Activated T-cell treated with anti-CD3 and anti-CD28 coated beads, Interleukin-2, amount 50 U/mL, for 4 hours (primary cell): ENCODE data around the gene FRRS1L. TPM values are rescaled to one million over a fixed set of nuclear protein-coding genes. Genes with fewer than 3 reads are reported as not detected.
A peak's percentile ranks its signal among the peaks of the same experiment; 100 is the strongest.

Source experiments
- ATAC-seq, 2 donors: fragments of 200-7000 bp; cut with Tn5 transposase; one replicate each; pipeline ENCODE4 v1.10.0; 2021
- DNase-seq: peaks from one replicate; pipeline ENCODE4 v3.0.0-alpha.2; 2020
- H3K27me3 Mint-ChIP-seq: one replicate; pipeline ENCODE4 v1.8.0; 2021; ENCODE audit warnings: low read depth, mixed read lengths
- H3K36me3 Mint-ChIP-seq: one replicate; pipeline ENCODE4 v1.8.0; 2022; ENCODE audit warnings: mixed read lengths; ENCODE audit not compliant: insufficient read depth
- H3K4me1 Mint-ChIP-seq: one replicate; pipeline ENCODE4 v1.8.0; 2021; ENCODE audit warnings: low read depth, mixed read lengths
- H3K4me3 Mint-ChIP-seq: one replicate; pipeline ENCODE4 v1.8.0; 2021; ENCODE audit warnings: mild to moderate bottlenecking, moderate library complexity, mixed read lengths
- H3K9me3 Mint-ChIP-seq: one replicate; pipeline ENCODE4 v1.8.0; 2021; ENCODE audit warnings: mixed read lengths
- total RNA-seq, 3 donors: library from RNA; stranded (reverse); gene quantifications; one replicate each; pipeline ENCODE4 v1.2.1, GENCODE V29; 2021

The FRRS1L gene
- total RNA-seq, 3 donors from 2014 or later: 0.10 TPM; not detected in 2

DNA sequence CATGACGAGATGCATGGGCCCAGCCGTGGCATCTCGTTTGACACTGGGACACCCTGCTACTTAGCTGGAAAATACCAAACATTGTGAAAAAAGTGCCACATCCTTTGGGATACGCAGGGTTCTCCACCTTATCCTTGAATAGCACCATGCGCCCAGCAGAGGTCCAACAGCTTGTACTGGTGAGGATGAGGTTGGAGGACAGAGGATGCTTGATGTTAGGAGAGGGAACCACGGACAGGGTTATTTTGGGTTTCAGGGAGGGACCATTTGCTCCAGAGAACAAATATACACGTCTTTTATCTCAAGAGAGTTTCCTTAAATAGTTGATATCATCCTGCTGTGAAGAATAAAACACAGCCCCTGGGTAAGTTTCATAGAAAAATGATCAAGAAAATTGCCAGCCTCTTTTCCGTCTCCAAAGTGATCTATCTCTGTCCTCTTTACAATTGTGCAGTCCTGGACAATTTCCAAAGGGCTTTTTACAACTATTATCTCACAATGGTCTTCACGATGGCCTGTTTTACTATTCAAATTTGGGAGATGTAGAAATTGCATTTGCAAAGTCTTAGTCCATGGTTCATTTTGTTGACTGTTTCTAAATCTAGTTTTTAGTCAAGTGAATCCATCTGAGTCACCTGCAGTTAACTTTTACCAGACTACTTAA, 19.9 kb upstream of the FRRS1L start:
- H3K4me3 Mint-ChIP-seq: no peak overlapping the region
- ATAC-seq (no peak), DNase-seq (no peak)
- H3K9me3 Mint-ChIP-seq: no peaks in the 10 kb centered on the region
- peaks cover 2% of the 10 kb centered on the region for H3K27me3 Mint-ChIP-seq
- H3K4me1 Mint-ChIP-seq: no peaks in the 10 kb centered on the region
- H3K36me3 Mint-ChIP-seq: no peaks in the 10 kb centered on the region

GRCh38 chr9:109182940-109183798, 16.1 kb upstream of the FRRS1L start:
- H3K9me3 Mint-ChIP-seq: no peaks in the 10 kb centered on the region
- DNase-seq (no peak), ATAC-seq (no peak)
- no peak overlapping the region for H3K4me3 Mint-ChIP-seq
- peaks cover 4% of the 10 kb centered on the region for H3K27me3 Mint-ChIP-seq
- H3K36me3 Mint-ChIP-seq: no peaks in the 10 kb centered on the region
- H3K4me1 Mint-ChIP-seq: peaks cover 8% of the 10 kb centered on the region

- ATAC-seq: no peak
- Mint-ChIP-seq H3K36me3 (no peaks in the 10 kb centered on the region), H3K9me3 (no peaks in the 10 kb centered on the region), H3K4me3 (no peak overlapping the region), H3K27me3 (peaks cover 4% of the 10 kb centered on the region), H3K4me1 (peaks cover 8% of the 10 kb centered on the region)
- DNase-seq: no peak
Observed at GRCh38 chr9:109182550-109182939, 15.5 kb upstream of the FRRS1L start.

GRCh38 chr9:109181284-109181683, 14.2 kb upstream of the FRRS1L start:
- DNase-seq (no peak), ATAC-seq (peak; percentile 95 to 97)
- Mint-ChIP-seq H3K9me3 (no peaks in the 10 kb centered on the region), H3K4me3 (no peak overlapping the region), H3K36me3 (no peaks in the 10 kb centered on the region), H3K27me3 (peaks cover 4% of the 10 kb centered on the region), H3K4me1 (peaks cover 8% of the 10 kb centered on the region)

DNA sequence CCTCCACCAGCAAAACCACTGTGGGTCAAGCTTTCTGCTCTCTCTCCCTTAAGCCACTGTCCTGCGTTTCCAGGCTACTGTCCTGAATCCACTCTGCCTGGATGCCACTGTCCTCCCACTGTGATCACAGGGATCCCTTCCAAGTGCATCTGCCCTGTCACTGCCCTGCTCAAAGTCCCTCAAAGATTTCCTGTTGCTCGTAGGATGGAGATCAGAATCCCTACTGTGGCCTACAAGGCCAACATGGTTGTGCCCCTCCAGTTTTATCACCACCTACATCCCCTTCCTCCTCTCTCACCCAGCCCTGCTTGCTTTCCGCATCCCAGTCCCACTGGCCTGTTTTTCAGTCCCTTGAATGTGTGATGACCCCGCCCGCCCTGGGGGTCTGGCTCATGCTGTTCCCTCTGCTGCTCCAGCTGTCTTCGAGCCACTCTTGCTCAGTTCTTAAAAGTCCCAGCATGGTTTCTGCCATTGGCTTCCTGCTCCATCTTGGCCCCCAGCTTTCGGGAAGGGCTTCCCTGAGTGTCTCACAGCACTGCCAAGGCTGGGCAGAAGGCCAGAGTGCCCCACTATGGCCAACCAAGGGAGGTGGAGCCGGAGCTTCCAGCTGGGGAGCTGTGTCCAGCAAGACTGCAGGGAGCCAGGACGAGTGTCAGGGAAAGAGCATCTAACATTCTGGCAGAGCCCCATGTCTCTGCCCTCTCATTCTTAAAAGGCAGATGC, 12.9 kb upstream of the FRRS1L start:
- Mint-ChIP-seq H3K27me3 (peaks cover 4% of the 10 kb centered on the region), H3K36me3 (no peaks in the 10 kb centered on the region), H3K9me3 (no peaks in the 10 kb centered on the region), H3K4me3 (no peak overlapping the region), H3K4me1 (peaks cover 8% of the 10 kb centered on the region)
- ATAC-seq: no peak
- no peak for DNase-seq

DNA sequence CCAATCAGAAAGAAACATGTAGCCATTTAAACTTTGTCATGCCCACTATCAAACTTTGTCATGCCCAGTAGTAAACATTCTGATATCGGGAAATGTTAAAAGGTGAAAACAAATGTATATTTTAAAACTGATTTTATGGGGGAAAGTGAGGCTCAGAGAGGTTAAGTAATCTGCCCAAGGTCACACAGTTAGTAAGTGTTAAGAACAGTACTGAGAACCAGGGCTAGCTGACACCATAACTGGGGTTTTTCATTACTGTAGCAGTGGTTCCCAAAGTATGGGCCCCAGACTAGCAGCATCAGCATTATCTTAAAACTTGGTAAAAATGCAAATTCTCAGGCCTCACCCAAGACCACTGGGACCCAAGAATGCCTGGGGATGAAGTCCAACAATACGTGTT, 9.9 kb upstream of the FRRS1L start:
- no peak for DNase-seq
- no peak for ATAC-seq
- Mint-ChIP-seq H3K9me3 (no peaks in the 10 kb centered on the region), H3K36me3 (no peaks in the 10 kb centered on the region), H3K4me1 (peaks cover 8% of the 10 kb centered on the region), H3K4me3 (no peak overlapping the region), H3K27me3 (peaks cover 6% of the 10 kb centered on the region)

DNA sequence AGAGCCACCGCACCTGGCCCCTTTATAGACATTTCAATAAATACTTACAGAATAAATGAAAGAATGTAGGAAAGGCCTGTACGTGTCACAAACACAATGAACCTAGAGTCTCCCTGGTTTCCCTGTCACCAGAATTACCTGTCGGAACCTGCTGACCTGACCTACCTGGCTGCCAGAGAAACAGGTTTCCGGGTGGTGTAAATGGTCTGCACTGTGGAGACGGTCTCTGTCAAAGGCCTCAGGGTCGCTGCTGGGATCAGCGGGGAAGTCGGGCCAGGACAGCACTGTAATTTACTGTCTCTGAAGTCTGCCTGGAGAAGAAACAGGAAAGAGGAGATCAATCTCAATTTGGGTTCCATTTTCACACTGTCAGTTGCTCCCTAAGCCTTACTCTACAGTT, 9.3 kb upstream of the FRRS1L start:
- no peaks in the 10 kb centered on the region for H3K9me3 Mint-ChIP-seq
- DNase-seq (no peak), ATAC-seq (no peak)
- peaks cover 11% of the 10 kb centered on the region for H3K27me3 Mint-ChIP-seq
- no peaks in the 10 kb centered on the region for H3K36me3 Mint-ChIP-seq
- peaks cover 6% of the 10 kb centered on the region for H3K4me1 Mint-ChIP-seq
- no peak overlapping the region for H3K4me3 Mint-ChIP-seq

DNA sequence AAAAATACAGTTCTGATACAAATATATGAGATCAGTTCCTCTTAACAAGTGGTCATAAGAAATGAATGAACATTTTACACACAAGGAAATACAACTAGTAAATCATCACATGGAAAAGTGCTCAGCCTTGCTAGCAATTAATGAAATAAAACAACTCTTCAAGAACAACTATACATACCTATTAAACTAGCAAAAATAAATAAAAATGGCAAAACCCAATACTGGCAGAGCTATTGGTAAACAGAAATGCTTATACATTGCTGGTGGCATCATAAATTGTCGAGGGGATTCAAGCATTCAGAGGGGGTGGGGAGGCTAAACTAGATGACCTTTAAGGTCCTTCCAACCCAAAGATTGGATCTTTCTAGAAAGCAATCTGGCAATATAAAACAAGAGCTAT, 5.9 kb upstream of the FRRS1L start:
- ATAC-seq: no peak
- peaks cover 34% of the 10 kb centered on the region for H3K27me3 Mint-ChIP-seq
- H3K36me3 Mint-ChIP-seq: no peaks in the 10 kb centered on the region
- no peak for DNase-seq
- no peaks in the 10 kb centered on the region for H3K9me3 Mint-ChIP-seq
- no peak overlapping the region for H3K4me3 Mint-ChIP-seq
- no peaks in the 10 kb centered on the region for H3K4me1 Mint-ChIP-seq

- Mint-ChIP-seq H3K36me3 (no peaks in the 10 kb centered on the region), H3K27me3 (peaks cover 41% of the 10 kb centered on the region), H3K4me1 (peaks cover 2% of the 10 kb centered on the region), H3K4me3 (no peak overlapping the region), H3K9me3 (no peaks in the 10 kb centered on the region)
- DNase-seq (no peak), ATAC-seq (no peak)
Observed at GRCh38 chr9:109171926-109172325, 4.9 kb upstream of the FRRS1L start.

- Mint-ChIP-seq H3K4me3 (no peak overlapping the region), H3K4me1 (peaks cover 2% of the 10 kb centered on the region), H3K27me3 (peaks cover 63% of the 10 kb centered on the region), H3K9me3 (no peaks in the 10 kb centered on the region), H3K36me3 (no peaks in the 10 kb centered on the region)
- DNase-seq (no peak), ATAC-seq (no peak)
Observed at GRCh38 chr9:109168170-109168569, 1.1 kb upstream of the FRRS1L start.

DNA sequence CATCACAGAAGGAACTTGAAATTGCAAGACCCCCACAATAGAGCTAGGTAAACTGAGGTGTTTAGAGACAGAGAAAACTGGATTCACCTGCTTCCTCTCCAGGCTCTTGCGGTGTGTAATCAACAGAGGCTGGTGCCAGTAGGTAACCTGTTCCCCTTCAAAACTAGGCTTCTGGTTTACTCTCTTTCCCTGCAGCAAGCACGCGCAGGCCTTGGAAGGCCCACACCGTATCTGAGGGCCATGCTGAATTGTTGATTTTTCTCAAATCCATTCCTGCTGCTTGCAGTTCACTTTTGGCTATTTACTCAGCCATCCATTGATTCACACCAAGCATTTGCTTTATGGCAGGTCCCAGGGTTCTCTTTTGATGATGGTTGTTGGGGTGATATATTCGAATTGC, 667 bp upstream of the FRRS1L start:
- H3K27me3 Mint-ChIP-seq: peaks cover 64% of the 10 kb centered on the region
- peaks cover 2% of the 10 kb centered on the region for H3K4me1 Mint-ChIP-seq
- no peak for ATAC-seq
- DNase-seq: no peak
- H3K9me3 Mint-ChIP-seq: no peaks in the 10 kb centered on the region
- H3K36me3 Mint-ChIP-seq: no peaks in the 10 kb centered on the region
- no peak overlapping the region for H3K4me3 Mint-ChIP-seq

DNA sequence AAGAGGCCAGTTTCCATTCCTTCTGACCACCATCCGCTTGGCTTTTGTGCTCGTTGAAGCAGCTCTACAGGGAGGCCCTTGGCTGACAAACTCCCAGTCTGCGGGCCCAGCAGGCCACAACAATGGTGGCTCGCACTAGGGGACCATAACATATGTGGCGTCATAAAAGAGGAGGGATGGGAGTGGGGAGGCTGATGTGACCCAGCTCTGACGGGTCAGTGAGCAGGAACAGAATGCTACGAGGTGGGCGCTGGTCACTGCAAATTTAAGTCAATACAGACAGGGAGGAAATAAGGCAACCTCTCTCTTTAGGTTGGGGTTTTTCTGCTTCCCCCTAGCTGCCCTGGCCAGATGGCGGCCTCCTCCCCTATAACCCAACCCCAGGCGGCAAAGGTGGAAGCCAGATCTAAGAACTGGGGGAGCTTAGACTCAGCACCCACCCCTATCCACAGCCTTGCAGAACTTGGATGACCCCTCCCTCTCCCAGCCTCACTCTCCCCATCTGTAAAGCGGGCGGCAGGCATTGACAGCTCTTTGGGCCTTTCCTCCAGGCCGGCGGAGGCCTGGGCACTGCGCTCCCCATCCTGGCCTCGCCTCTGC, 778 bp downstream of the FRRS1L start:
- no peak for DNase-seq
- no peak overlapping the region for H3K4me3 Mint-ChIP-seq
- peaks cover 2% of the 10 kb centered on the region for H3K4me1 Mint-ChIP-seq
- H3K9me3 Mint-ChIP-seq: no peaks in the 10 kb centered on the region
- no peak for ATAC-seq
- H3K27me3 Mint-ChIP-seq: peaks cover 59% of the 10 kb centered on the region
- H3K36me3 Mint-ChIP-seq: no peaks in the 10 kb centered on the region

GRCh38 chr9:109164042-109164441, 3.0 kb downstream of the FRRS1L start:
- DNase-seq (no peak), ATAC-seq (no peak)
- Mint-ChIP-seq H3K4me3 (no peak overlapping the region), H3K27me3 (peaks cover 49% of the 10 kb centered on the region), H3K36me3 (no peaks in the 10 kb centered on the region), H3K4me1 (peaks cover 2% of the 10 kb centered on the region), H3K9me3 (no peaks in the 10 kb centered on the region)

DNA sequence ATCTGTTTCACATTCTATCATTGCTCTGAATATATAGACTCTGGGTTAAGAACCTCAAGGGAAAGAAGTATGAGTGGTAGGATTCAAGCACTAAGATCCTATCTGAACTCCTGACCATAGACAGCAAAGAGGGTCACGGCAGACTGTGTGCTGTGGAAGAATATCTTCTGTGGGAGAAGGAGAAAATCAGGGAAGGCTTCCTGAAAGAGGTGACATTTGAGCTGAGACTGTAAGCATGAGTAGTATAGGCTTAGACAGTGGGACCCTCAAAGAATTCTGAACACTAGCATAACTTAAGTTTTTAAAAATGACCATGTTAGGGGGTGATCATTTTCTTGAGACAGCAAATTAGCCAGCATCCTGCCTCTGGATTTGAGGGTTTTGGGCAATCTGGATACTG, 3.9 kb downstream of the FRRS1L start:
- Mint-ChIP-seq H3K4me3 (no peak overlapping the region), H3K27me3 (peaks cover 42% of the 10 kb centered on the region), H3K4me1 (peaks cover 2% of the 10 kb centered on the region), H3K36me3 (no peaks in the 10 kb centered on the region), H3K9me3 (no peaks in the 10 kb centered on the region)
- ATAC-seq: no peak
- no peak for DNase-seq
